ENCODE measurements around the gene TMEM108.

TMEM108 gene

GRCh38 chr3:133296981-133297380 is 258.8 kb downstream of the TMEM108 start:
- Histone ChIP-seq H3K4me2 (ENCODE audit: low read length) (no peak overlapping the region), H3K79me2 (ENCODE audit: insufficient read depth, low read length) (no peaks in the 10 kb centered on the region), H3K4me3 (ENCODE audit: low read depth, low read length, poor library complexity, severe bottlenecking) (no peak overlapping the region), H3K4me1 (ENCODE audit: insufficient read depth, low read length, severe bottlenecking) (no peaks in the 10 kb centered on the region), H3K27ac (ENCODE audit: low read depth, low read length, poor library complexity, severe bottlenecking) (no peak overlapping the region), H3K27me3 (ENCODE audit: insufficient read depth, low read length) (no peaks in the 10 kb centered on the region), H3K9ac (ENCODE audit: low read length) (no peak overlapping the region), H3K9me3 (ENCODE audit: low read length) (no peaks in the 10 kb centered on the region), H3K36me3 (ENCODE audit: insufficient read depth, low read length) (no peaks in the 10 kb centered on the region), H3F3A (ENCODE audit: insufficient read depth, low read length) (no peaks in the 10 kb centered on the region), H4K20me1 (ENCODE audit: insufficient read depth, low read length) (no peaks in the 10 kb centered on the region), H2AFZ (ENCODE audit: low read length) (no peak overlapping the region), H3K9me2 (ENCODE audit: low read depth, low read length) (no peaks in the 10 kb centered on the region)
- no peak for TF ChIP-seq CTCF (IDR thresholded peaks at IDR 0.05; ENCODE audit: low read length)

- Histone ChIP-seq H3K4me2 (ENCODE audit: low read length) (no peak overlapping the region), H3K36me3 (ENCODE audit: insufficient read depth, low read length) (no peaks in the 10 kb centered on the region), H3F3A (ENCODE audit: insufficient read depth, low read length) (no peaks in the 10 kb centered on the region), H3K27me3 (ENCODE audit: insufficient read depth, low read length) (no peaks in the 10 kb centered on the region), H3K4me1 (ENCODE audit: insufficient read depth, low read length, severe bottlenecking) (no peaks in the 10 kb centered on the region), H3K4me3 (ENCODE audit: low read depth, low read length, poor library complexity, severe bottlenecking) (no peak overlapping the region), H3K9ac (ENCODE audit: low read length) (no peak overlapping the region), H3K9me2 (ENCODE audit: low read depth, low read length) (no peaks in the 10 kb centered on the region), H2AFZ (ENCODE audit: low read length) (no peak overlapping the region), H4K20me1 (ENCODE audit: insufficient read depth, low read length) (no peaks in the 10 kb centered on the region), H3K27ac (ENCODE audit: low read depth, low read length, poor library complexity, severe bottlenecking) (no peak overlapping the region), H3K9me3 (ENCODE audit: low read length) (no peaks in the 10 kb centered on the region), H3K79me2 (ENCODE audit: insufficient read depth, low read length) (no peaks in the 10 kb centered on the region)
- TF ChIP-seq CTCF (IDR thresholded peaks at IDR 0.05; ENCODE audit: low read length) (no peak), EZH2 (IDR thresholded peaks at IDR 0.05; ENCODE audit: borderline replicate concordance, low read length) (no peak)
Observed at GRCh38 chr3:133300102-133300501, 261.9 kb downstream of the TMEM108 start.

- no peaks in the 10 kb centered on the region for H4K20me1 ChIP-seq (ENCODE audit: insufficient read depth, low read length)
- H3K27ac ChIP-seq (ENCODE audit: low read depth, low read length, poor library complexity, severe bottlenecking), result no peak overlapping the region
- no peak for TF ChIP-seq CTCF (IDR thresholded peaks at IDR 0.05; ENCODE audit: low read length)
- TF ChIP-seq EZH2 (IDR thresholded peaks at IDR 0.05; ENCODE audit: borderline replicate concordance, low read length), result no peak
- H3K79me2 ChIP-seq (ENCODE audit: insufficient read depth, low read length), result no peaks in the 10 kb centered on the region
- H3K36me3 ChIP-seq (ENCODE audit: insufficient read depth, low read length), result no peaks in the 10 kb centered on the region
- no peak overlapping the region for H3K9ac ChIP-seq (ENCODE audit: low read length)
- H3K27me3 ChIP-seq (ENCODE audit: insufficient read depth, low read length), result no peaks in the 10 kb centered on the region
- H3K4me3 ChIP-seq (ENCODE audit: low read depth, low read length, poor library complexity, severe bottlenecking), result no peak overlapping the region
- H2AFZ ChIP-seq (ENCODE audit: low read length), result no peak overlapping the region
- no peaks in the 10 kb centered on the region for H3K4me1 ChIP-seq (ENCODE audit: insufficient read depth, low read length, severe bottlenecking)
- H3F3A ChIP-seq (ENCODE audit: insufficient read depth, low read length), result no peaks in the 10 kb centered on the region
- no peaks in the 10 kb centered on the region for H3K9me3 ChIP-seq (ENCODE audit: low read length)
- H3K9me2 ChIP-seq (ENCODE audit: low read depth, low read length), result no peaks in the 10 kb centered on the region
- H3K4me2 ChIP-seq (ENCODE audit: low read length), result no peak overlapping the region
Observed at GRCh38 chr3:133301194-133301593, 263.0 kb downstream of the TMEM108 start.

Data from OCI-LY1 (cell line).